HepG2 (cell line): ENCODE data around the gene FBH1. TPM values are rescaled to one million over a fixed set of nuclear protein-coding genes. Genes with fewer than 3 reads are reported as not detected.

Source experiments
- ATAC-seq: fragments of 200-7000 bp; cut with Tn5 transposase; 3 replicates; pipeline ENCODE4 v1.9.1; 2020; ENCODE audit warnings: mild to moderate bottlenecking, moderate library complexity
- BruUV-seq: library from RNA; stranded (reverse); fragments of 400-500 nt; replicated peaks from 2 replicates; lab custom pipeline; 2021; lab: Mats Ljungman, UMichigan
- CTCF ChIA-PET: fragments of 300-600 bp; formaldehyde crosslinking; extraction: SDS; loops from one replicate; lab custom pipeline; 2021; ENCODE audit warnings: low total read pairs, inconsistent platforms, low intra/inter-chr PET ratio; lab: Yijun Ruan, JAX
- POLR2A ChIA-PET: fragments of 350-600 bp; sonication (Branson Sonifier 250); formaldehyde crosslinking; loops from one replicate; lab custom pipeline; 2020; ENCODE audit warnings: antibody characterized with exemption, inconsistent platforms; lab: Yijun Ruan, JAX
- DNase-seq: peaks from one replicate; pipeline ENCODE4 v3.0.0-alpha.2; 2015; ENCODE audit warnings: low spot score
- FAIRE-seq: peaks from 3 replicates; lab custom pipeline; 2011; peaks lifted over from hg19 to GRCh38; lab: Jason Lieb, UNC
- H2AFZ ChIP-seq: one replicate; pipeline ENCODE4 v1.6.1; 2011; ENCODE audit warnings: low read length, inconsistent platforms
- H3K27ac ChIP-seq: fragments of 300-600 bp; 3 replicates; pipeline ENCODE4 v1.8.0; 2011; ENCODE audit warnings: mixed run types, mild to moderate bottlenecking, mixed read lengths, low read length, inconsistent platforms; ENCODE audit not compliant: insufficient read depth; ENCODE audit errors: extremely low read length
- H3K27me3 ChIP-seq, 2 experiments: fragments of 200-600 bp in 1 of 2; 2 replicates in 1 of 2; 3 replicates in 1 of 2; pipeline versions ENCODE4 v1.6.0 to v1.8.0; 2011; ENCODE audit warnings: low read length in 2 of 2, mild to moderate bottlenecking in 2 of 2, moderate library complexity in 2 of 2, inconsistent platforms in 1 of 2; ENCODE audit not compliant: insufficient read depth in 2 of 2, control insufficient read depth in 1 of 2
- H3K36me3 ChIP-seq, 2 experiments: fragments of 200-600 bp in 1 of 2; replicated peaks in 1 of 2; 2 replicates in 1 of 2; 3 replicates in 1 of 2; pipeline versions ENCODE4 v1.5.1 to v1.8.0; 2011; ENCODE audit warnings: low read length in 2 of 2, inconsistent platforms in 1 of 2; ENCODE audit not compliant: insufficient read depth in 2 of 2, control insufficient read depth in 1 of 2
- H3K4me1 ChIP-seq: 2 replicates; pipeline ENCODE4 v1.5.1; 2012; ENCODE audit warnings: low read length, inconsistent platforms; ENCODE audit not compliant: insufficient read depth
- H3K4me2 ChIP-seq: 2 replicates; pipeline ENCODE4 v1.6.0; 2011; ENCODE audit warnings: low read depth, low read length, inconsistent platforms
- H3K4me3 ChIP-seq, 3 experiments: fragments of 200-600 bp in 1 of 3; sonication (generic), shearing (Covaris generic) in 1 of 3; replicated peaks in 1 of 3; 2 replicates each; pipeline ENCODE4 v1.5.1; 2011 to 2016; ENCODE audit warnings: low read length in 3 of 3, inconsistent platforms in 2 of 3, low read depth in 2 of 3, mild to moderate bottlenecking in 2 of 3, control low read depth in 1 of 3, mixed read lengths in 1 of 3; ENCODE audit not compliant: insufficient read depth in 1 of 3
- H3K79me2 ChIP-seq: one replicate; pipeline ENCODE4 v1.6.1; 2011; ENCODE audit warnings: low read length, inconsistent platforms; ENCODE audit not compliant: insufficient read depth
- H3K9ac ChIP-seq: 2 replicates; pipeline ENCODE4 v1.6.0; 2011; ENCODE audit warnings: mild to moderate bottlenecking, low read depth, low read length, inconsistent platforms; ENCODE audit not compliant: insufficient read depth
- H3K9me3 ChIP-seq: 2 replicates; pipeline ENCODE4 v1.5.1; 2012; ENCODE audit warnings: mild to moderate bottlenecking, low read length
- H4K20me1 ChIP-seq: 2 replicates; pipeline ENCODE4 v1.6.0; 2011; ENCODE audit warnings: inconsistent platforms, mild to moderate bottlenecking, low read length, moderate library complexity; ENCODE audit not compliant: insufficient read depth
- ARNTL ChIP-seq: sonication (generic); formaldehyde crosslinking; IDR thresholded peaks from 2 replicates; pipeline ENCODE4 v1.4.0; 2020; ENCODE audit warnings: mild to moderate bottlenecking, missing genetic modification reagents
- FOSL1 ChIP-seq: sonication (generic); formaldehyde crosslinking; IDR thresholded peaks from 2 replicates; pipeline ENCODE4 v1.9.0; 2021; ENCODE audit warnings: missing genetic modification reagents, borderline replicate concordance
- NFIB ChIP-seq: sonication (generic); formaldehyde crosslinking; IDR thresholded peaks from 2 replicates; pipeline ENCODE4 v1.9.0; 2021; ENCODE audit warnings: missing genetic modification reagents, mild to moderate bottlenecking, borderline replicate concordance
- NR2F6 ChIP-seq, 2 experiments: IDR thresholded peaks; 2 replicates each; pipeline ENCODE4 v1.6.1; 2016; ENCODE audit warnings: antibody characterized with exemption in 1 of 2, mild to moderate bottlenecking in 1 of 2
- SKI ChIP-seq: fragments of 450-650 bp; IDR thresholded peaks from one replicate; pipeline ENCODE4 v1.6.1; 2018; ENCODE audit warnings: mild to moderate bottlenecking; ENCODE audit not compliant: partially characterized antibody
- SP1 ChIP-seq, 2 experiments: fragments of 450-650 bp in 1 of 2; sonication (generic) in 1 of 2; formaldehyde crosslinking in 1 of 2; IDR thresholded peaks; 2 replicates each; pipeline versions ENCODE4 v1.4.0 to v1.6.1; 2016 to 2020; ENCODE audit warnings: missing genetic modification reagents in 1 of 2
- SRF ChIP-seq: IDR thresholded peaks from 2 replicates; pipeline ENCODE4 v1.6.1; 2011; ENCODE audit warnings: mild to moderate bottlenecking, low read depth, low read length, moderate library complexity
- STAT5B ChIP-seq: sonication (generic); formaldehyde crosslinking; IDR thresholded peaks from 2 replicates; pipeline ENCODE4 v1.4.0; 2020; ENCODE audit warnings: missing genetic modification reagents
- WGBS: methylation state at CpG from one replicate; pipeline ENCODE4 v1.1.6; 2017; ENCODE audit warnings: low lambda C conversion rate; 5-methylcytosine and 5-hydroxymethylcytosine counted together
- in situ Hi-C: cut with HindIII; loops from 2 replicates; pipeline ENCODE4 v1.10.0; 2017; ENCODE audit warnings: low pct_unique_long_range_greater_than_20kb; ENCODE audit not compliant: extremely low pct_ligation_motif_present
- intact Hi-C: fragments of 100-400 bp; cut with micrococcal nuclease; formaldehyde crosslinking; loops from one replicate; pipeline ENCODE4 v1.10.0; 2022; ENCODE audit not compliant: unreplicated experiment
- polyA plus RNA-seq, 8 experiments: library from polyadenylated mRNA; depleted of rRNA in 3 of 8; stranded (reverse) in 7 of 8; unstranded in 1 of 8; fragments of >200 nt; fragmentation: Illumina TruSeq in 4 of 8; extraction: Trizol in 4 of 8; gene quantifications; 2 replicates each; pipeline versions ENCODE4 v1.2.1 to v1.2.3, GENCODE V29; 2011 to 2016; ENCODE audit warnings: low read depth in 4 of 8, missing spikeins in 1 of 8, mixed read lengths in 1 of 8; ENCODE audit not compliant: insufficient read depth in 1 of 8
- total RNA-seq, 5 experiments: library from RNA; depleted of rRNA; stranded (reverse); fragments of >200 nt; fragmentation: Illumina TruSeq; extraction: Trizol; gene quantifications; 2 replicates each; pipeline ENCODE4 v1.2.3, GENCODE V29; 2016; ENCODE audit warnings: low read depth in 1 of 5
- TF ChIP-seq, protein P1 (sequence below): sonication (generic); formaldehyde crosslinking; IDR thresholded peaks from 2 replicates; pipeline ENCODE4 v1.4.0; 2020; ENCODE audit warnings: missing genetic modification reagents
- TF ChIP-seq, protein P2 (sequence below): sonication (generic); formaldehyde crosslinking; IDR thresholded peaks from 2 replicates; pipeline ENCODE4 v1.4.0; 2020; ENCODE audit warnings: mild to moderate bottlenecking, missing genetic modification reagents, borderline replicate concordance

The FBH1 gene
- total and polyA plus RNA-seq, 2 of the 13 experiments (the other 11 are each of a cell fraction or from before 2014, with no cell fraction given) = 48.8 to 60.3 TPM

DNA sequence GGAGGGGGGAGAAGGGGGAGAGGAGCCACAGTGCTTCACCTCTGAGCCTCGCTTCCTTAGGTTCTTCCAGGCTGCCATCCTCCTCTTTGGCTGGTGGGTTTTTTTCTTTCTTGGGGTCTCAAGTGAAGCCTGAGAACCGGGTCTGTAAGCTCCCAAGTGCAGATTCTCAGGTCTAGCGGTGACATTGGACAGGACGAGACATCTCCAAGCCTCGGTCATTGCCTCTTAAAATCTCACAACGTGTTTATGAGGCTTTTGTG is 88.1 kb downstream of the FBH1 start:
- intact Hi-C loops (no loop called here), in situ Hi-C loops (no loop called here)
- 5% methylated on average over 6 of the region's 6 CpGs for WGBS
- H3K9me3 ChIP-seq = no peaks in the 10 kb centered on the region
- H3K9ac ChIP-seq = no peak overlapping the region
- H2AFZ ChIP-seq = no peak overlapping the region
- TF ChIP-seq NR2F6 (IDR thresholded peaks at IDR 0.05) (no peak), NR2F6 (CRISPR knock-in tag; IDR thresholded peaks at IDR 0.05) (no peak), SRF (no peak), NFIB (CRISPR knock-in tag) (no peak), SKI (no peak), SP1 (IDR thresholded peaks at IDR 0.05) (no peak), SP1 (CRISPR knock-in tag; IDR thresholded peaks at IDR 0.05) (no peak), FOSL1 (CRISPR knock-in tag) (no peak), ARNTL (CRISPR knock-in tag) (no peak), STAT5B (no peak)
- TF ChIP-seq, protein P1, sequence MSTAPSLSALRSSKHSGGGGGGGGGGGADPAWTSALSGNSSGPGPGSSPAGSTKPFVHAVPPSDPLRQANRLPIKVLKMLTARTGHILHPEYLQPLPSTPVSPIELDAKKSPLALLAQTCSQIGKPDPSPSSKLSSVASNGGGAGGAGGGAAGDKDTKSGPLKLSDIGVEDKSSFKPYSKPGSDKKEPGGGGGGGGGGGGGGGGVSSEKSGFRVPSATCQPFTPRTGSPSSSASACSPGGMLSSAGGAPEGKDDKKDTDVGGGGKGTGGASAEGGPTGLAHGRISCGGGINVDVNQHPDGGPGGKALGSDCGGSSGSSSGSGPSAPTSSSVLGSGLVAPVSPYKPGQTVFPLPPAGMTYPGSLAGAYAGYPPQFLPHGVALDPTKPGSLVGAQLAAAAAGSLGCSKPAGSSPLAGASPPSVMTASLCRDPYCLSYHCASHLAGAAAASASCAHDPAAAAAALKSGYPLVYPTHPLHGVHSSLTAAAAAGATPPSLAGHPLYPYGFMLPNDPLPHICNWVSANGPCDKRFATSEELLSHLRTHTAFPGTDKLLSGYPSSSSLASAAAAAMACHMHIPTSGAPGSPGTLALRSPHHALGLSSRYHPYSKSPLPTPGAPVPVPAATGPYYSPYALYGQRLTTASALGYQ = no peak
- TF ChIP-seq, protein P2, sequence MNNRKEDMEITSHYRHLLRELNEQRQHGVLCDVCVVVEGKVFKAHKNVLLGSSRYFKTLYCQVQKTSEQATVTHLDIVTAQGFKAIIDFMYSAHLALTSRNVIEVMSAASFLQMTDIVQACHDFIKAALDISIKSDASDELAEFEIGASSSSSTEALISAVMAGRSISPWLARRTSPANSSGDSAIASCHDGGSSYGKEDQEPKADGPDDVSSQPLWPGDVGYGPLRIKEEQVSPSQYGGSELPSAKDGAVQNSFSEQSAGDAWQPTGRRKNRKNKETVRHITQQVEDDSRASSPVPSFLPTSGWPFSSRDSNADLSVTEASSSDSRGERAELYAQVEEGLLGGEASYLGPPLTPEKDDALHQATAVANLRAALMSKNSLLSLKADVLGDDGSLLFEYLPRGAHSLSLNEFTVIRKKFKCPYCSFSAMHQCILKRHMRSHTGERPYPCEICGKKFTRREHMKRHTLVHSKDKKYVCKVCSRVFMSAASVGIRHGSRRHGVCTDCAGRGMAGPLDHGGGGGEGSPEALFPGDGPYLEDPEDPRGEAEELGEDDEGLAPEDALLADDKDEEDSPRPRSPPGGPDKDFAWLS (CRISPR knock-in tag) = no peak
- FAIRE-seq = no peak
- ChIA-PET POLR2A (no interaction called here), CTCF (interaction anchor here (1.3 kb wide), 1 partner anchor 29 kb away, joined by 5 read pairs; no protein-coding TSS in a partner anchor)
- H4K20me1 ChIP-seq = no peaks in the 10 kb centered on the region
- ATAC-seq = no peak
- peak overlapping the region; percentile 84 for H3K4me2 ChIP-seq
- H3K4me1 ChIP-seq = 0 out of 2 replicates have a peak, but pooled peaks cover 4% of the 10 kb centered on the region
- H3K27me3 ChIP-seq = peaks cover 5 to 39% of the 10 kb centered on the region in 2 experiments; a peak in 4 of 5 replicates
- no peak overlapping the region for H3K27ac ChIP-seq
- H3K36me3 ChIP-seq = no peaks in the 10 kb centered on the region
- peak overlapping the region; percentile 13 to 79 (median 63); a peak in 2 of 6 replicates for H3K4me3 ChIP-seq
- BruUV-seq = no TSS peak
- no peaks in the 10 kb centered on the region for H3K79me2 ChIP-seq
- DNase-seq = no peak
